IMR-90 (cell line): ENCODE results near the gene F10.

Source experiments
- BHLHE40 ChIP-seq: fragments of 150-350 bp; IDR thresholded peaks from 2 replicates; pipeline ENCODE4 v1.6.1; 2016; ENCODE audit warnings: mild to moderate bottlenecking, low read depth, low read length
- CEBPB ChIP-seq: IDR thresholded peaks from 2 replicates; pipeline ENCODE4 v1.6.1; 2012; ENCODE audit warnings: low read depth, low read length, improper control_type of control experiment
- ELK1 ChIP-seq: fragments of 150-350 bp; IDR thresholded peaks from 2 replicates; pipeline ENCODE4 v1.6.1; 2016; ENCODE audit warnings: low read depth, mild to moderate bottlenecking, low read length, moderate library complexity, borderline replicate concordance
- MAFK ChIP-seq: IDR thresholded peaks from 2 replicates; pipeline ENCODE4 v1.6.1; 2012; ENCODE audit warnings: low read depth, low read length, improper control_type of control experiment
- MAZ ChIP-seq: IDR thresholded peaks from 2 replicates; pipeline ENCODE4 v1.6.1; 2012; ENCODE audit warnings: low read depth, mild to moderate bottlenecking, low read length, improper control_type of control experiment, moderate library complexity, borderline replicate concordance
- MXI1 ChIP-seq: IDR thresholded peaks from 2 replicates; pipeline ENCODE4 v1.6.1; 2012; ENCODE audit warnings: low read depth, mild to moderate bottlenecking, low read length, moderate library complexity, borderline replicate concordance
- NFE2L2 ChIP-seq: fragments of 150-350 bp; IDR thresholded peaks from 2 replicates; pipeline ENCODE4 v1.6.1; 2016; ENCODE audit warnings: low read depth, mild to moderate bottlenecking, low read length
- POLR2A ChIP-seq: IDR thresholded peaks from 2 replicates; pipeline ENCODE4 v1.6.1; 2012; ENCODE audit warnings: mild to moderate bottlenecking, low read depth, low read length
- RAD21 ChIP-seq: IDR thresholded peaks from 2 replicates; pipeline ENCODE4 v1.6.1; 2012; ENCODE audit warnings: low read length, improper control_type of control experiment
- RCOR1 ChIP-seq: IDR thresholded peaks from 2 replicates; pipeline ENCODE4 v1.6.1; 2012; ENCODE audit warnings: mild to moderate bottlenecking, low read length, improper control_type of control experiment; ENCODE audit not compliant: insufficient replicate concordance
- RFX5 ChIP-seq: IDR thresholded peaks from 2 replicates; pipeline ENCODE4 v1.8.0; 2012; ENCODE audit warnings: low read depth, mild to moderate bottlenecking, low read length, moderate library complexity
- SMC3 ChIP-seq: fragments of 150-350 bp; IDR thresholded peaks from 2 replicates; pipeline ENCODE4 v1.6.1; 2016; ENCODE audit warnings: low read depth, mild to moderate bottlenecking, antibody characterized with exemption, low read length, moderate library complexity
- USF2 ChIP-seq: fragments of 150-350 bp; IDR thresholded peaks from 2 replicates; pipeline ENCODE4 v1.6.1; 2017; ENCODE audit warnings: mild to moderate bottlenecking, antibody characterized with exemption, low read length, low read depth
- TF ChIP-seq, protein P1 (sequence below): conservative IDR thresholded peaks from 2 replicates; pipeline ENCODE4 v1.5.1; 2012; ENCODE audit warnings: mild to moderate bottlenecking, low read depth, low read length, improper control_type of control experiment

DNA sequence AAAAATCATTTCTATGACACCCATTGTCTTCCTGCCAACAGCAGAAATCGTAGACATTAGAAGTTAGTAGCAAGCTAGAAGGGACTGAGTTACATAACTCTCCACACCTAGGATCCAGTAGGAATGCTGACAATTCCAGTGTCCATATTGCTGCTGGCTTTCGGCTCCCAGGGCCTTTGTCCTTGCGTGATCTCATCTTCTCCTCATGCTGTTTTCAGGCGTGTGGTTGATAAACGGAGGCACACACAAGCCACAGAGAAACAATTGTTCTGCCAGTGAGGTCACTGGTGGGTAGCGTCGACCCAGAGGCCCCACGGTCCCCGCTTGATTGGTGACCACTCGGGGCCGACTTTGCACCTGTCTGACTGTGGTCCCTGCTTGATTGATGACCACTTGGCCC lies 48.7 kb upstream of the F10 start:
- TF ChIP-seq BHLHE40 (no peak), POLR2A (no peak), MAFK (no peak), ELK1 (no peak), SMC3 (no peak), USF2 (no peak), MXI1 (no peak), RCOR1 (no peak), CEBPB (no peak), NFE2L2 (no peak), RFX5 (no peak), RAD21 (no peak), MAZ (no peak)
- TF ChIP-seq, protein P1, sequence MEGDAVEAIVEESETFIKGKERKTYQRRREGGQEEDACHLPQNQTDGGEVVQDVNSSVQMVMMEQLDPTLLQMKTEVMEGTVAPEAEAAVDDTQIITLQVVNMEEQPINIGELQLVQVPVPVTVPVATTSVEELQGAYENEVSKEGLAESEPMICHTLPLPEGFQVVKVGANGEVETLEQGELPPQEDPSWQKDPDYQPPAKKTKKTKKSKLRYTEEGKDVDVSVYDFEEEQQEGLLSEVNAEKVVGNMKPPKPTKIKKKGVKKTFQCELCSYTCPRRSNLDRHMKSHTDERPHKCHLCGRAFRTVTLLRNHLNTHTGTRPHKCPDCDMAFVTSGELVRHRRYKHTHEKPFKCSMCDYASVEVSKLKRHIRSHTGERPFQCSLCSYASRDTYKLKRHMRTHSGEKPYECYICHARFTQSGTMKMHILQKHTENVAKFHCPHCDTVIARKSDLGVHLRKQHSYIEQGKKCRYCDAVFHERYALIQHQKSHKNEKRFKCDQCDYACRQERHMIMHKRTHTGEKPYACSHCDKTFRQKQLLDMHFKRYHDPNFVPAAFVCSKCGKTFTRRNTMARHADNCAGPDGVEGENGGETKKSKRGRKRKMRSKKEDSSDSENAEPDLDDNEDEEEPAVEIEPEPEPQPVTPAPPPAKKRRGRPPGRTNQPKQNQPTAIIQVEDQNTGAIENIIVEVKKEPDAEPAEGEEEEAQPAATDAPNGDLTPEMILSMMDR: no peak
